Mesodermal cell (in vitro differentiated cells): Measurements from ENCODE around the gene ZNF44.

Experiments
- H3K27ac ChIP-seq: 2 replicates; pipeline ENCODE4 v1.7.0; 2013; ENCODE audit warnings: mild to moderate bottlenecking, low read depth, low read length, moderate library complexity; ENCODE audit not compliant: severe bottlenecking
- H3K36me3 ChIP-seq: 2 replicates; pipeline ENCODE4 v1.7.1; 2013; ENCODE audit warnings: mild to moderate bottlenecking, low read length, moderate library complexity; ENCODE audit not compliant: control insufficient read depth, insufficient read depth
- H3K4me1 ChIP-seq: one replicate; pipeline ENCODE4 v1.7.1; 2013; ENCODE audit warnings: mild to moderate bottlenecking, low read length; ENCODE audit not compliant: insufficient read depth, control insufficient read depth, poor library complexity, severe bottlenecking
- H3K4me3 ChIP-seq: 2 replicates; pipeline ENCODE4 v1.7.0; 2013; ENCODE audit warnings: low read length, control low read depth, mild to moderate bottlenecking; ENCODE audit not compliant: insufficient read depth, poor library complexity, severe bottlenecking; ENCODE audit errors: extremely low read depth
- H3K9me3 ChIP-seq: 2 replicates; pipeline ENCODE4 v1.7.1; 2013; ENCODE audit warnings: mild to moderate bottlenecking, low read length, moderate library complexity; ENCODE audit not compliant: control insufficient read depth
- WGBS, 2 experiments: methylation state at CpG; one replicate each; pipeline ENCODE4 v1.1.5; 2013; ENCODE audit warnings: missing lambda C conversion rate in 2 of 2; ENCODE audit not compliant: insufficient coverage in 2 of 2; 5-methylcytosine and 5-hydroxymethylcytosine counted together

Gene ZNF44

DNA sequence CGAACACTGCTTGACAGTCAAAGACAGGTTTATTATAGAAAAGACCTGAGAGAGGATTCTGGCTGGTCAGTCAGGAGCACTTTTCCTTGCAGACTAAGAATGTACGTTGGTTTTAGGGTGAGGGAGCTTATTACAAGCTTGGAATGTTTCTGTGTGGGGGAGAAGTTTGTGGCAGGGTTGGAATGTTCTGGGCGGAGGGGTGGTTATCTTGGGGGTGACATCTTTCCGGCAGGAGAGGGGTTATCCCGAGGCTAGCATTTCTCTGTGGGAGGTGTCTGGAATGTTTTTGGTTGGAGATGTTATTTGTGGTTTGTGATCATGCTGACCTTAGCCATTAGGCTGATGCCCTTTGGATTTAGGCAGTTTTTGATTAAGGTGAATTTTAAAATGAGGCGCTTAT, 70.0 kb downstream of the ZNF44 start:
- Histone ChIP-seq H3K36me3 (no peaks in the 10 kb centered on the region), H3K9me3 (peaks cover 24% of the 10 kb centered on the region), H3K4me3 (no peak overlapping the region), H3K27ac (no peak overlapping the region), H3K4me1 (no peaks in the 10 kb centered on the region)
- 86 to 95% methylated on average over 4 to 5 of the region's 6 CpGs for WGBS, 2 experiments

- Histone ChIP-seq H3K4me3 (no peak overlapping the region), H3K4me1 (no peaks in the 10 kb centered on the region), H3K36me3 (no peaks in the 10 kb centered on the region), H3K9me3 (peaks cover 26% of the 10 kb centered on the region), H3K27ac (no peak overlapping the region)
- WGBS, 2 experiments, result 91 to 100% methylated on average over 1 of the region's 1 CpG
Observed at GRCh38 chr19:12222980-12223630, 71.6 kb downstream of the ZNF44 start.
